Left ventricle myocardium inferior (tissue), 1 donor: ENCODE data around the gene PXDC1. TPM values are rescaled to one million over a fixed set of nuclear protein-coding genes. Genes with fewer than 3 reads are reported as not detected.

ENCODE experiments used
- DNase-seq: peaks from one replicate; pipeline ENCODE4 v3.0.0-alpha.2; 2020
- H3K27ac ChIP-seq: fragments of 200-600 bp; replicated peaks from 2 replicates; pipeline ENCODE4 v1.8.0; 2021
- H3K27me3 ChIP-seq: fragments of 200-600 bp; 2 replicates; pipeline ENCODE4 v1.8.0; 2021; ENCODE audit warnings: low read depth
- H3K36me3 ChIP-seq: fragments of 200-600 bp; 2 replicates; pipeline ENCODE4 v1.8.0; 2021
- H3K4me1 ChIP-seq: fragments of 200-600 bp; 2 replicates; pipeline ENCODE4 v1.8.0; 2021
- H3K4me3 ChIP-seq: fragments of 200-600 bp; 2 replicates; pipeline ENCODE4 v1.8.0; 2021; ENCODE audit warnings: mild to moderate bottlenecking, moderate library complexity
- H3K9me3 ChIP-seq: fragments of 200-600 bp; replicated peaks from 2 replicates; pipeline ENCODE4 v1.8.0; 2021
- intact Hi-C: fragments of 100-400 bp; cut with micrococcal nuclease; formaldehyde crosslinking; loops from one replicate; pipeline ENCODE4 v1.11.0; 2022
- total RNA-seq: library from RNA; stranded (reverse); fragmentation: NEBNext Ultra II Directional; extraction: Animal tissue kit (Norgen Biotek cat#: 25700); gene quantifications from one replicate; pipeline ENCODE4 v1.2.1, GENCODE V29; 2021
- TF ChIP-seq, protein P1 (sequence below): fragments of 200-600 bp; IDR thresholded peaks from 2 replicates; pipeline ENCODE4 v1.8.0; 2021; ENCODE audit warnings: antibody characterized with exemption, mild to moderate bottlenecking, borderline replicate concordance
- donor health status: DM: no; HTN: yes; CAD: no; lungs with severe emphysema.

Gene PXDC1
- total RNA-seq, 1 donor from 2014 or later, result 25.2 TPM

DNA sequence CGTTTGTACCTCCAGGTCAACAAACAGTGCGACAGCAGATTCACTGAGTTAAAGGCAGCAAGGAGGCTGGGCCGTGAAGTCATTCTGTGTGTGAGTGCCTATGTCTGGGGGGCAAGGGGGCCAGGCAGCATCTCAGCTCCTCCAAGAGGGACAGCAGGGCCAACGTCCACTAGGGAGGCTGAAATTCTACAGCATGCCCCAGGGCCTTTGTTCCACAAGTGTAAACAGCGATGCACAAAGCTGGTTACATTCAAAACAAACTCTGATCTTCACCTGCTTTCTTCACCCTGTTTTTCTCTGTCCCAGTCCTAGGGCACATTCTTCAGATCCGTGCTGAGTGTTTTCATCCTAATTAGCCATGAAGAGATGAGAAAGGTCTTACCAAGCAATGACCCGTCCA, 41.1 kb downstream of the PXDC1 start:
- H3K9me3 ChIP-seq, result peaks cover 14% of the 10 kb centered on the region
- H3K27me3 ChIP-seq, result no peaks in the 10 kb centered on the region
- H3K27ac ChIP-seq, result no peak overlapping the region
- no peak for DNase-seq
- H3K4me3 ChIP-seq, result no peak overlapping the region
- no peaks in the 10 kb centered on the region for H3K36me3 ChIP-seq
- H3K4me1 ChIP-seq, result peaks cover 4% of the 10 kb centered on the region
- intact Hi-C loops, result no loop called here
- TF ChIP-seq, protein P1, sequence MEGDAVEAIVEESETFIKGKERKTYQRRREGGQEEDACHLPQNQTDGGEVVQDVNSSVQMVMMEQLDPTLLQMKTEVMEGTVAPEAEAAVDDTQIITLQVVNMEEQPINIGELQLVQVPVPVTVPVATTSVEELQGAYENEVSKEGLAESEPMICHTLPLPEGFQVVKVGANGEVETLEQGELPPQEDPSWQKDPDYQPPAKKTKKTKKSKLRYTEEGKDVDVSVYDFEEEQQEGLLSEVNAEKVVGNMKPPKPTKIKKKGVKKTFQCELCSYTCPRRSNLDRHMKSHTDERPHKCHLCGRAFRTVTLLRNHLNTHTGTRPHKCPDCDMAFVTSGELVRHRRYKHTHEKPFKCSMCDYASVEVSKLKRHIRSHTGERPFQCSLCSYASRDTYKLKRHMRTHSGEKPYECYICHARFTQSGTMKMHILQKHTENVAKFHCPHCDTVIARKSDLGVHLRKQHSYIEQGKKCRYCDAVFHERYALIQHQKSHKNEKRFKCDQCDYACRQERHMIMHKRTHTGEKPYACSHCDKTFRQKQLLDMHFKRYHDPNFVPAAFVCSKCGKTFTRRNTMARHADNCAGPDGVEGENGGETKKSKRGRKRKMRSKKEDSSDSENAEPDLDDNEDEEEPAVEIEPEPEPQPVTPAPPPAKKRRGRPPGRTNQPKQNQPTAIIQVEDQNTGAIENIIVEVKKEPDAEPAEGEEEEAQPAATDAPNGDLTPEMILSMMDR, result no peak

DNA sequence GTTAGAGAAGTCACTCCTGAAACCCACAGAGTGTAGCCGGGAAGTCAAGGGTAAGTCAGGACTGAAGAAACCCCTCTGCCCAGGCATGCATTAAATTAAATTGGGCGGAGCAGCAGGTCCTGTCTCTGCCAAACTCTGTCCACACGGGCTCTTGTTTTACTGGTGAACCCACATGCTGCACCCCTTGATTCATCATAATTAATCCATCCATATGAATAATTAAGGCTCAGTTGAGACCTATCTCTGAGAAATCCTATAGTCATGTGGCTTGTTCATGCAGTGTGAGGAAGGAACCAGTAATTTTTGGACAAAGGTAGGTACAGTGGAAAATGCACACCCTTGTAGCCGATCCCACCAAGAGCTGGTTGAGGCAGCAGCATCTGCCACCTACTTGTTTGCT, 43.0 kb downstream of the PXDC1 start:
- Histone ChIP-seq H3K9me3 (peaks cover 6% of the 10 kb centered on the region), H3K4me1 (peaks cover 4% of the 10 kb centered on the region), H3K36me3 (no peaks in the 10 kb centered on the region), H3K4me3 (no peak overlapping the region), H3K27ac (no peak overlapping the region), H3K27me3 (no peaks in the 10 kb centered on the region)
- TF ChIP-seq, protein P1, result no peak
- intact Hi-C loops, result no loop called here
- no peak for DNase-seq

DNA sequence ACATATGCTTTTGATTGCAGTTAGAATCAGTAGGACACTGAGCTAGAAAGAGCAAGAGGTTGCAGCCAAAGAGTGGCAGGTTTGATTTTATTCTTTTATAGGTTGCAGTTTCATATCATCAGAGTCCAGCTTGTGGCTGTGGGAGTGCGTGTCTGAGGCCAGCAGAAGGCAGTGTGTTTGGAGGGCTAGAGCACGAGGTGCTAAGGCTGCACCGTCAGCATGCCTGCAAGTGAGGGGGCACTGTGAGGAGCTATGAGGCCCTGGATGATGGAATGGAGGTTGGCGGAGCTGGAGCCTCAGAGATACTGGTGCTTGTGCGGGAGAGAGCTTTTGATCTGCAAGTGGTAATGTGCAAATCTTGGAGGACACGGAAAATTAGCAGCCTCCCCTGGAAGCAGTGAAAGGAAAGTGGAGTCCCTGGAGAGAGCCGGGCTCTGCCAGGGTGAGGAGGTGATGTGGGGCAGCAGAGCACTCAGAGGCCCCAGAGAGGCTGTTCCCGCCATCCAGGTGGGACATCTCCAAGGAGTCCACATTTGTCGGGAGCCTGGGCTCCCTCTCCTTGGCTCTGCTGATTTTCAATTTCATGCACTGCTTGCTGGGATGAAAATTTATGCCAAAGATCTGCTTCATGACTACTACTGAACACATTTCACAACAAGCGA, 43.6 kb downstream of the PXDC1 start:
- TF ChIP-seq, protein P1, result no peak
- Histone ChIP-seq H3K27me3 (no peaks in the 10 kb centered on the region), H3K9me3 (peaks cover 6% of the 10 kb centered on the region), H3K36me3 (no peaks in the 10 kb centered on the region), H3K4me1 (peaks cover 4% of the 10 kb centered on the region), H3K4me3 (no peak overlapping the region), H3K27ac (no peak overlapping the region)
- intact Hi-C loops, result no loop called here
- DNase-seq, result no peak

DNA sequence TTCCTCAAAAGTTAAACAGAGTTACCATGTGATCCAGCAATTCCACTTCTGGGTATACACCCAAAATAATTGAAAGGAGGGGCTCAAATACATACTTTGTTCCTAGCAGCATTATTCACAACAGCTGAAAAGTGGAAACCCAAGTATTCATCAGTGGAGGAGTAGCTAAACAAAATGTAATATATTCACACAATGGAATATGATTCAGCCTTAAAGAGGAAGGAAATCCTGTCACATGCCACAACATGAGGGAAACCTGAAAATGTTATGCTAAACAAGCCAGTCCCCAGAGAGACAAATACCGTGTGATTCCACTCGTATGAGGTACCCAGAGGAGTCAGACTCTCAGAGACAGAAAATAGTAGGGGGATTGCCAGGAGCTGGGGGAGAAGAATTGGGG, 44.5 kb downstream of the PXDC1 start:
- H3K4me1 ChIP-seq, result peaks cover 4% of the 10 kb centered on the region
- peaks cover 6% of the 10 kb centered on the region for H3K9me3 ChIP-seq
- no peaks in the 10 kb centered on the region for H3K36me3 ChIP-seq
- no peaks in the 10 kb centered on the region for H3K27me3 ChIP-seq
- intact Hi-C loops, result no loop called here
- no peak overlapping the region for H3K4me3 ChIP-seq
- H3K27ac ChIP-seq, result no peak overlapping the region
- no peak for DNase-seq
- TF ChIP-seq, protein P1, result no peak

DNA sequence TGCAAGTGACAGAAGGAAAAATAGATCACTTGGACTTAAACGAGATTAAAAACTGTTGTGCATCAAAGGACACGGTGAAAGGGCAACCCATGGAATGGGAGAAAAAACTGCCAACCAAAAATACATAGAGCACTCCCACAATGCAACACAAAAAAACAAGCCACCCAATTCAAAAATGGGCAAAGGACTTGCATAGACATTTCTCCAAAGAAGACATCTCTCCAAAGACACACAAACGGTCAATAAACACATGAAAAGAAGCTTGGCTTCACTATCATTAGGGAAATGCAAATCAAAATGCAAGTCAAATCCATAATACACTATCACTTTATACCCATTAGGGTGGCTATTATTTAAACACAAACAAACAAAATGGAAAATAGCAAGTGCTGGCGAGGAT, 45.0 kb downstream of the PXDC1 start:
- Histone ChIP-seq H3K4me3 (no peak overlapping the region), H3K9me3 (peaks cover 6% of the 10 kb centered on the region), H3K27ac (no peak overlapping the region), H3K36me3 (no peaks in the 10 kb centered on the region), H3K4me1 (peaks cover 4% of the 10 kb centered on the region), H3K27me3 (no peaks in the 10 kb centered on the region)
- intact Hi-C loops, result no loop called here
- DNase-seq, result no peak
- TF ChIP-seq, protein P1, result no peak
